Upper lobe of right lung (tissue), 1 donor: ENCODE data around the gene SPOCD1. TPM values are rescaled to one million over a fixed set of nuclear protein-coding genes. Genes with fewer than 3 reads are reported as not detected.

ENCODE experiments used
- ATAC-seq: fragments of 200-7000 bp; cut with Tn5 transposase; one replicate; pipeline ENCODE4 v1.9.1; 2020; ENCODE audit warnings: mild to moderate bottlenecking, moderate library complexity
- DNase-seq: peaks from one replicate; pipeline ENCODE4 v3.0.0-alpha.2; 2020
- H3K27ac ChIP-seq: fragments of 200-600 bp; one replicate; pipeline ENCODE4 v1.8.0; 2022
- H3K27me3 ChIP-seq: fragments of 200-600 bp; one replicate; pipeline ENCODE4 v1.8.0; 2022; ENCODE audit warnings: mild to moderate bottlenecking
- H3K36me3 ChIP-seq: fragments of 200-600 bp; one replicate; pipeline ENCODE4 v1.8.0; 2022
- H3K4me1 ChIP-seq: fragments of 200-600 bp; one replicate; pipeline ENCODE4 v1.8.0; 2022
- H3K4me3 ChIP-seq: fragments of 200-600 bp; one replicate; pipeline ENCODE4 v1.8.0; 2022; ENCODE audit warnings: mild to moderate bottlenecking
- H3K9me3 ChIP-seq: fragments of 200-600 bp; one replicate; pipeline ENCODE4 v1.8.0; 2022
- intact Hi-C: fragments of 100-400 bp; cut with DNase I; formaldehyde crosslinking; loops from one replicate; pipeline ENCODE4 v1.11.0; 2022
- microRNA-seq: library from miRNA; unstranded; fragments of <30 nt; microRNA quantifications from one replicate; pipeline ENCODE4 v1.2.0, GENCODE V29; 2020; ENCODE audit warnings: borderline microRNAs expressed
- total RNA-seq: library from RNA; stranded (reverse); fragmentation: NEBNext Ultra II Directional; extraction: Animal tissue kit (Norgen Biotek cat#: 25700); gene quantifications from one replicate; pipeline ENCODE4 v1.2.1, GENCODE V29; 2021
- TF ChIP-seq, protein P1 (sequence below): fragments of 200-600 bp; IDR thresholded peaks from one replicate; pipeline ENCODE4 v1.8.0; 2022; ENCODE audit warnings: antibody characterized with exemption
- donor health status: DM: no; HTN: yes; CAD: no; lungs with severe emphysema.

Gene SPOCD1
- total RNA-seq, 1 donor from 2014 or later, result 31.4 TPM

DNA sequence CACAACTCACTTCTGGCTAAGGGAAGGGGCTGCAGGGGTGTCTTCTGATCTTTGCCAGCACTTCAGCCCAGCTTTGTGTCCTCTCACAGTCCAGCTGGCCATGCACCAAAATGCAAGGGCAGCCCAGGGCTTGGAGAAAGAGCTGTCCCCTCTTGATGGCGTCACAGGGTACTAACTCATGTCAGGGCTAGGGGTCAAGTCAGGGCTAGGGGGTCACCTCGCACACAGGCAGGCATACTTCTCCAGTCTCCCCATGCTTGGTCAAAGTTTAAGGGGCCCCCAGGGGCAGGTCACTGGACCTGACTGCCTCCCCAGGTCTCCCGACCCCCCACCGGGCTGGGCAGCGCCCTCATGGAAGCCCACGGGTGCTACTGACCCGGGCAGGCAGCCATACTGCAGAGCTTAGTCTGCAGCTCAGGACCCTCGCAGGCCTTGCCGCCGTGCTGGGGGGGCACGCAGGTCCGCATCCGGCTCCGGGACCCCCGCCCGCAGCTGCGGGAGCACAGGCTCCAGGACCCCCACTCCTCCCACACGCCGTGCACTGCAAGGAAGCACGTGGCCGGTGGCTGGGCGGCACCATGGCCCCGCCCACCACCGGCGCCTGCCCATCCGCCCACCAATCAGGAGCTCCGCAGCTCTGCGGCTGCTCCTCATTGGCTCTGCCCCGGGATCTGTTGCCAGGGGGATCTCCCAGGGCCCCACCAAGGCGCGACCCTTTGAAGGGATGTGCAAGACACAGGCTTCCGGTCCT, 73.2 kb downstream of the SPOCD1 start:
- Histone ChIP-seq H3K36me3 (no peaks in the 10 kb centered on the region), H3K4me1 (no peaks in the 10 kb centered on the region), H3K27ac (no peak overlapping the region), H3K9me3 (no peaks in the 10 kb centered on the region), H3K27me3 (no peaks in the 10 kb centered on the region), H3K4me3 (no peak overlapping the region)
- intact Hi-C loops, result no loop called here
- no peak for ATAC-seq
- no peak for DNase-seq
- TF ChIP-seq, protein P1, sequence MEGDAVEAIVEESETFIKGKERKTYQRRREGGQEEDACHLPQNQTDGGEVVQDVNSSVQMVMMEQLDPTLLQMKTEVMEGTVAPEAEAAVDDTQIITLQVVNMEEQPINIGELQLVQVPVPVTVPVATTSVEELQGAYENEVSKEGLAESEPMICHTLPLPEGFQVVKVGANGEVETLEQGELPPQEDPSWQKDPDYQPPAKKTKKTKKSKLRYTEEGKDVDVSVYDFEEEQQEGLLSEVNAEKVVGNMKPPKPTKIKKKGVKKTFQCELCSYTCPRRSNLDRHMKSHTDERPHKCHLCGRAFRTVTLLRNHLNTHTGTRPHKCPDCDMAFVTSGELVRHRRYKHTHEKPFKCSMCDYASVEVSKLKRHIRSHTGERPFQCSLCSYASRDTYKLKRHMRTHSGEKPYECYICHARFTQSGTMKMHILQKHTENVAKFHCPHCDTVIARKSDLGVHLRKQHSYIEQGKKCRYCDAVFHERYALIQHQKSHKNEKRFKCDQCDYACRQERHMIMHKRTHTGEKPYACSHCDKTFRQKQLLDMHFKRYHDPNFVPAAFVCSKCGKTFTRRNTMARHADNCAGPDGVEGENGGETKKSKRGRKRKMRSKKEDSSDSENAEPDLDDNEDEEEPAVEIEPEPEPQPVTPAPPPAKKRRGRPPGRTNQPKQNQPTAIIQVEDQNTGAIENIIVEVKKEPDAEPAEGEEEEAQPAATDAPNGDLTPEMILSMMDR, result no peak

Small RNAs within 50 kb of the gene (microRNA-seq; reads per million reads assigned to microRNA genes)
- gene MIR4254, result not detected

Other genes starting within 250 kb of the SPOCD1 start
- gene TINAGL1, start 239.5 kb downstream of the SPOCD1 start, total RNA-seq, result 154 TPM
- gene HCRTR1, start 198.3 kb downstream of the SPOCD1 start, total RNA-seq, result not detected
- gene PEF1, start 171.1 kb downstream of the SPOCD1 start, total RNA-seq, result 69.9 TPM
- 28.9 TPM for gene COL16A1, start 112.0 kb downstream of the SPOCD1 start, total RNA-seq
- 0.69 TPM for gene ADGRB2, start 51.7 kb downstream of the SPOCD1 start, total RNA-seq
- gene PTP4A2, start 122.3 kb upstream of the SPOCD1 start, total RNA-seq, result 244 TPM
- gene KHDRBS1, start 197.8 kb upstream of the SPOCD1 start, total RNA-seq, result 81.7 TPM